Colonic mucosa (tissue), 4 donors: ENCODE measurements around the gene ARID5A. TPM values are rescaled to one million over a fixed set of nuclear protein-coding genes. Genes with fewer than 3 reads are reported as not detected.

ENCODE experiments used
- DNase-seq: peaks from one replicate; pipeline ENCODE4 v3.0.0-alpha.2; 2020
- H3K27ac ChIP-seq: fragments of 200-600 bp; one replicate; pipeline ENCODE4 v1.8.0; 2021
- H3K27me3 ChIP-seq: fragments of 200-600 bp; one replicate; pipeline ENCODE4 v1.8.0; 2021
- H3K36me3 ChIP-seq: fragments of 200-600 bp; one replicate; pipeline ENCODE4 v1.8.0; 2021
- H3K4me1 ChIP-seq: fragments of 200-600 bp; one replicate; pipeline ENCODE4 v1.8.0; 2021; ENCODE audit warnings: mild to moderate bottlenecking
- H3K4me3 ChIP-seq: fragments of 200-600 bp; one replicate; pipeline ENCODE4 v1.8.0; 2021
- H3K9ac ChIP-seq, 2 donors: one replicate each; pipeline ENCODE4 v1.7.0; 2013; ENCODE audit warnings: control low read depth in 2 of 2, low read depth in 2 of 2, low read length in 2 of 2
- H3K9me3 ChIP-seq: fragments of 200-600 bp; one replicate; pipeline ENCODE4 v1.8.0; 2021
- intact Hi-C: fragments of 100-400 bp; cut with DNase I; formaldehyde crosslinking; loops from one replicate; pipeline ENCODE4 v1.14.1; 2022
- total RNA-seq, 2 donors: library from RNA; stranded (reverse); fragmentation: NEBNext Ultra II Directional in 1 of 2; extraction: Animal tissue kit (Norgen Biotek cat#: 25700) in 1 of 2; gene quantifications; one replicate each; pipeline ENCODE4 v1.2.1, GENCODE V29; 2021
- TF ChIP-seq, protein P1 (sequence below): fragments of 200-600 bp; IDR thresholded peaks from one replicate; pipeline ENCODE4 v1.8.0; 2022; ENCODE audit warnings: antibody characterized with exemption, mild to moderate bottlenecking
- donor health status: healthy.
- donor health status: DM: no; HTN: no; CAD: no.
- donor health status: DM: no; HTN: no; CAD: no.

Gene ARID5A
- total RNA-seq, 2 donors from 2014 or later: 6.9 to 16.4 TPM

- Histone ChIP-seq H3K36me3 (no peaks in the 10 kb centered on the region), H3K4me3 (no peak overlapping the region), H3K27ac (no peak overlapping the region), H3K27me3 (no peaks in the 10 kb centered on the region), H3K9me3 (no peaks in the 10 kb centered on the region), H3K4me1 (peaks cover 7% of the 10 kb centered on the region), H3K9ac (no peak overlapping the region)
- no peak for DNase-seq
- TF ChIP-seq, protein P1, sequence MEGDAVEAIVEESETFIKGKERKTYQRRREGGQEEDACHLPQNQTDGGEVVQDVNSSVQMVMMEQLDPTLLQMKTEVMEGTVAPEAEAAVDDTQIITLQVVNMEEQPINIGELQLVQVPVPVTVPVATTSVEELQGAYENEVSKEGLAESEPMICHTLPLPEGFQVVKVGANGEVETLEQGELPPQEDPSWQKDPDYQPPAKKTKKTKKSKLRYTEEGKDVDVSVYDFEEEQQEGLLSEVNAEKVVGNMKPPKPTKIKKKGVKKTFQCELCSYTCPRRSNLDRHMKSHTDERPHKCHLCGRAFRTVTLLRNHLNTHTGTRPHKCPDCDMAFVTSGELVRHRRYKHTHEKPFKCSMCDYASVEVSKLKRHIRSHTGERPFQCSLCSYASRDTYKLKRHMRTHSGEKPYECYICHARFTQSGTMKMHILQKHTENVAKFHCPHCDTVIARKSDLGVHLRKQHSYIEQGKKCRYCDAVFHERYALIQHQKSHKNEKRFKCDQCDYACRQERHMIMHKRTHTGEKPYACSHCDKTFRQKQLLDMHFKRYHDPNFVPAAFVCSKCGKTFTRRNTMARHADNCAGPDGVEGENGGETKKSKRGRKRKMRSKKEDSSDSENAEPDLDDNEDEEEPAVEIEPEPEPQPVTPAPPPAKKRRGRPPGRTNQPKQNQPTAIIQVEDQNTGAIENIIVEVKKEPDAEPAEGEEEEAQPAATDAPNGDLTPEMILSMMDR: no peak
- intact Hi-C loops: no loop called here
Observed at GRCh38 chr2:96512341-96512740, 24.2 kb upstream of the ARID5A start.

GRCh38 chr2:96514521-96514920 lies 22.0 kb upstream of the ARID5A start:
- TF ChIP-seq, protein P1: no peak
- no peaks in the 10 kb centered on the region for H3K9me3 ChIP-seq
- intact Hi-C loops: no loop called here
- no peaks in the 10 kb centered on the region for H3K27me3 ChIP-seq
- DNase-seq: no peak
- H3K9ac ChIP-seq: no peak overlapping the region
- no peak overlapping the region for H3K4me3 ChIP-seq
- H3K36me3 ChIP-seq: no peaks in the 10 kb centered on the region
- no peaks in the 10 kb centered on the region for H3K4me1 ChIP-seq
- no peak overlapping the region for H3K27ac ChIP-seq

DNA sequence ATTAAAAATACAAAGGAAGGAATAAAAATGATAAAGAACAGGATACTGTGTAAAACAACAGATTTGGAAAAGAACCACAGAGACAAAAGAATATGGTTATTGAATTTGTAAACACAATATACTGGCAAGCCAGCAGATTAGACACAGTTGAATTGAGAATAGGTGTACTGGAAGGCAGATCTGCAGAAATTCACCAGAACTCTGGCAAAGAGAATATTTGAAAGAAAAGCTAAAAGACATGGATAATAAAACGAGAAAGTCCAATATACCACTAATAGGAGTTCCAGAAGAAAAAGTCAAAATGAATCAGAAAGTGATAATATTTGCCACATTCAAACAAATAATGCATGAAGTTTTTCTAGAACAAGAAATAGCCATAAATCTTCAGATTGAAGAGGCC lies 19.5 kb upstream of the ARID5A start:
- no peak overlapping the region for H3K4me3 ChIP-seq

DNA sequence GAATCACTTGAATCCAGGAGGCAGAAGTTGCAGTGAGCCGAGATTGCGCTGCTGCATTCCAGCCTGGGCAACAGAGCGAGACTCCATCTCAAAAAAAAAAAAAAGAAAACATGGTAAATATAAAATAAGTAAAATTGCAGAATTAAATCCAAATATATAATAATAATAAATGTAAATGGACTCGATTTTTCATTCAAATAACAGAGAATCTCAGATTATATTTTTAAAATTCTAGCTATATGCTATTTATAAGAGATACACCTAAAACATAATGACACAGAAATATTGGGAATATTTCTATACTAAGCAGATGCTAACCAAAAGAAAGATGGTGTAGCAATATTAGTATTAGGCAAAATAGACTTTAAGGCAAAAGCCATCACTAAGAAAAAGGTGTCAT lies 16.3 kb upstream of the ARID5A start:
- H3K4me3 ChIP-seq: no peak overlapping the region
- intact Hi-C loops: no loop called here
- no peaks in the 10 kb centered on the region for H3K4me1 ChIP-seq
- H3K9ac ChIP-seq: no peak overlapping the region
- no peak overlapping the region for H3K27ac ChIP-seq
- no peaks in the 10 kb centered on the region for H3K36me3 ChIP-seq
- TF ChIP-seq, protein P1: no peak
- no peaks in the 10 kb centered on the region for H3K27me3 ChIP-seq
- H3K9me3 ChIP-seq: no peaks in the 10 kb centered on the region
- no peak for DNase-seq

More for the DNA sequence above, 19.5 kb upstream of the ARID5A start:
- Histone ChIP-seq H3K27me3 (no peaks in the 10 kb centered on the region), H3K9ac (no peak overlapping the region), H3K36me3 (no peaks in the 10 kb centered on the region), H3K4me1 (no peaks in the 10 kb centered on the region), H3K27ac (no peak overlapping the region), H3K9me3 (no peaks in the 10 kb centered on the region)
- TF ChIP-seq, protein P1: no peak
- intact Hi-C loops: no loop called here
- DNase-seq: no peak

GRCh38 chr2:96520697-96521096 lies 15.9 kb upstream of the ARID5A start:
- Histone ChIP-seq H3K9ac (no peak overlapping the region), H3K27me3 (no peaks in the 10 kb centered on the region), H3K27ac (no peak overlapping the region), H3K4me3 (no peak overlapping the region), H3K36me3 (no peaks in the 10 kb centered on the region), H3K9me3 (no peaks in the 10 kb centered on the region), H3K4me1 (no peaks in the 10 kb centered on the region)
- intact Hi-C loops: no loop called here
- no peak for DNase-seq
- TF ChIP-seq, protein P1: no peak

DNA sequence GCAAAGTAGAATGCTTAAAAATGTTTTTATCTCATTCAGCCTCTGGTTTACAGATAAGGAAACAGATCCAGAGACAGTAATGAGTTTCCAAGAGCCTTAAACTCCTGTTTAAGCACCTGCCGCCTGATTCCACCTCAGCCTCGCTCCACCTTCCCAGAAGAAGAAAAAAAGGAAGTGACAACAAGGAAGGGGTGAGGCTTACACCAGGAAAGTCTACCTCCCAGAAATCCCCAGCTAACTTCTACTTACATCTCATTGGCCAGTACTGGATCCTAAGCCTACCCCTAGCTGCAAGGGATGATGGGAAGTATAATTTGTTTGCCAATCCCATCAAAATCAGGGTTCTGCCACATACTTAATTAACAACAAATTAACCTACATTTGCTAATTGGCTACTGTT lies 15.3 kb upstream of the ARID5A start:
- no peak for DNase-seq
- intact Hi-C loops: no loop called here
- H3K36me3 ChIP-seq: no peaks in the 10 kb centered on the region
- no peaks in the 10 kb centered on the region for H3K9me3 ChIP-seq
- no peak overlapping the region for H3K4me3 ChIP-seq
- no peaks in the 10 kb centered on the region for H3K4me1 ChIP-seq
- no peaks in the 10 kb centered on the region for H3K27me3 ChIP-seq
- H3K27ac ChIP-seq: no peak overlapping the region
- H3K9ac ChIP-seq: no peak overlapping the region
- TF ChIP-seq, protein P1: no peak
